Kidney (tissue), 14 donors: ENCODE data around the gene RYR3. TPM values are rescaled to one million over a fixed set of nuclear protein-coding genes. Genes with fewer than 3 reads are reported as not detected.

ENCODE experiments used
- DNase-seq, 5 donors: peaks; one replicate each; pipeline ENCODE4 v3.0.0-alpha.2; 2013 to 2020
- FAIRE-seq: peaks from 2 replicates; lab custom pipeline; 2012; peaks lifted over from hg19 to GRCh38; lab: Jason Lieb, UNC
- H3K27ac ChIP-seq, 2 donors: one replicate each; pipeline ENCODE4 v1.7.0; 2013; ENCODE audit warnings: low read depth in 2 of 2, low read length in 2 of 2, inconsistent platforms in 1 of 2
- H3K27me3 ChIP-seq: one replicate; pipeline ENCODE4 v1.7.1; 2013; ENCODE audit warnings: low read length, inconsistent platforms; ENCODE audit not compliant: control insufficient read depth, insufficient read depth
- H3K36me3 ChIP-seq, 3 donors: one replicate each; pipeline versions ENCODE4 v1.7.0 to v1.7.1; 2013; ENCODE audit warnings: low read length in 3 of 3, control low read depth in 1 of 3, inconsistent platforms in 1 of 3; ENCODE audit not compliant: insufficient read depth in 3 of 3, control insufficient read depth in 2 of 3
- H3K4me1 ChIP-seq, 3 donors: one replicate each; pipeline versions ENCODE4 v1.7.0 to v1.7.1; 2013; ENCODE audit warnings: low read length in 3 of 3, inconsistent platforms in 1 of 3, low read depth in 1 of 3; ENCODE audit not compliant: control insufficient read depth in 2 of 3, insufficient read depth in 2 of 3
- H3K4me3 ChIP-seq, 3 donors: one replicate each; pipeline versions ENCODE4 v1.7.0 to v1.8.1; 2013; ENCODE audit warnings: low read length in 3 of 3, control low read depth in 1 of 3, inconsistent platforms in 1 of 3
- H3K9ac ChIP-seq, 3 donors: one replicate each; pipeline versions ENCODE4 v1.7.0 to v1.7.1; 2013; ENCODE audit warnings: low read length in 3 of 3, control low read depth in 1 of 3, inconsistent platforms in 1 of 3
- H3K9me3 ChIP-seq, 3 donors: one replicate each; pipeline versions ENCODE4 v1.7.0 to v1.7.1; 2013; ENCODE audit warnings: low read length in 3 of 3, control low read depth in 1 of 3, inconsistent platforms in 1 of 3; ENCODE audit not compliant: control insufficient read depth in 2 of 3, insufficient read depth in 1 of 3
- CTCF ChIP-seq: IDR thresholded peaks from 3 replicates; pipeline ENCODE4 v1.5.1; 2012; ENCODE audit warnings: mild to moderate bottlenecking, moderate library complexity, borderline replicate concordance; ENCODE audit not compliant: insufficient read depth; ENCODE audit errors: extremely low read depth
- intact Hi-C: fragments of 100-400 bp; cut with DNase I; formaldehyde crosslinking; loops from one replicate; pipeline ENCODE4 v1.11.1; 2022
- polyA plus RNA-seq: library from polyadenylated mRNA; stranded (reverse); fragments of 350-450 nt; fragmentation: Illumina TruSeq; extraction: RNeasy Lipid Tissue Mini Kit (QIAGEN cat#74804); gene quantifications from one replicate; pipeline ENCODE4 v1.2.3, GENCODE V29; 2014; ENCODE audit warnings: low read depth, low replicate concordance; ENCODE audit not compliant: insufficient read depth
- total RNA-seq: library from RNA; stranded (reverse); fragmentation: NEBNext Ultra II Directional; extraction: Animal tissue kit (Norgen Biotek cat#: 25700); gene quantifications from one replicate; pipeline ENCODE4 v1.2.1, GENCODE V29; 2021
- donor health status: control.
- donor health status: control.
- donor health status: control.
- donor health status: control.
- donor health status: control.
- donor health status: DM: yes; HTN: yes; CAD: no.
- donor health status: Normal renal cell carcinoma (clear cell type).

The RYR3 gene
- total and polyA plus RNA-seq, 2 donors from 2014 or later, result 0.90 to 10.5 TPM

DNA sequence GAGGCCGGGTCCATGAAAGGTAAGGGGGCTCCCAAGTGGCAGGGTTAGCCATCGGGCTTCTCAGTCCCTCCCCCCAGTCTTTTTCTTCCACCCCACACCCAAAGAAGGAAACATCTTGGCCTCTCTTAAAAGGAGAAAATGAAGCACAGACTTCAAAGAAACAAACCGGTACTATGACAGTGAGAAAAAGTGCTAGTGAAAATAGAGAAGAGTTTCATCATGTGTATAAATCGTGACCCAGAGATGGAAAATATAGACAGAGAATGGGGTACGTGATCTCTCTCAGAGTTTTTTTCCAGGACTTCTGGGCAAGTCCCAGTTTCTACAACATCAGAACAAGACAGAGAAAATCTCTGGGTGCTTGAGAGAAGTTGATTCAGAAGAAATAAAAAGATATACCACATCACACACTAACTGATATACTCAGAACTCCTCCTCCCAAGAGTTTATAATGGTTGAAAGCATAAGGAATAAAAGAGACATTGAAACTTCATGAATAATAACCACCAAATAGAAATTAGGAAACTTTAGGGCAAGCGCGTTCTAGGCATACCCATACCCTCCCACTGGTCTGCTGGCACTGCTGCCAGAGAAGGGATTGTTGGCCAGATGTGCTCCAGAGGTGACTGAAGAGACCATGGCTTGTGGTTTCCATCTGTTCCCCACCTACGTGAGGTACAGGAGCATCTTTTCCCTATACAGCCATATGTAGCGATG, 338.6 kb downstream of the RYR3 start:
- no peak for TF ChIP-seq CTCF
- Histone ChIP-seq H3K9me3 (no peaks in the 10 kb centered on the region), H3K27ac (no peak overlapping the region), H3K36me3 (no peaks in the 10 kb centered on the region), H3K4me1 (no peaks in the 10 kb centered on the region), H3K27me3 (no peaks in the 10 kb centered on the region), H3K4me3 (no peak overlapping the region), H3K9ac (no peak overlapping the region)
- FAIRE-seq (no peak), DNase-seq (no peak)
- intact Hi-C loops, result no loop called here

- no peak overlapping the region for H3K27ac ChIP-seq
- no peak for TF ChIP-seq CTCF
- no peaks in the 10 kb centered on the region for H3K27me3 ChIP-seq
- H3K9me3 ChIP-seq, result no peaks in the 10 kb centered on the region
- H3K4me3 ChIP-seq, result no peak overlapping the region
- no peak for DNase-seq
- no peak for FAIRE-seq
- no peak overlapping the region for H3K9ac ChIP-seq
- H3K4me1 ChIP-seq, result no peaks in the 10 kb centered on the region
- H3K36me3 ChIP-seq, result no peaks in the 10 kb centered on the region
- intact Hi-C loops, result no loop called here
Observed at GRCh38 chr15:33654860-33655259, 344.1 kb downstream of the RYR3 start.

- DNase-seq (peak in 1 of 5 donors; percentile 16), FAIRE-seq (no peak)
- no peak overlapping the region for H3K27ac ChIP-seq
- H3K9me3 ChIP-seq, result no peaks in the 10 kb centered on the region
- H3K27me3 ChIP-seq, result no peaks in the 10 kb centered on the region
- H3K36me3 ChIP-seq, result no peaks in the 10 kb centered on the region
- no peaks in the 10 kb centered on the region for H3K4me1 ChIP-seq
- no peak overlapping the region for H3K9ac ChIP-seq
- intact Hi-C loops, result no loop called here
- no peak overlapping the region for H3K4me3 ChIP-seq
- TF ChIP-seq CTCF, result no peak
Observed at GRCh38 chr15:33655488-33655887, 344.7 kb downstream of the RYR3 start.
